Mesothelial cell of epicardium (in vitro differentiated cells): ENCODE data around the gene CBFB. TPM values are rescaled to one million over a fixed set of nuclear protein-coding genes. Genes with fewer than 3 reads are reported as not detected.

ENCODE experiments used
- DNase-seq, 2 experiments: peaks; one replicate each; pipeline ENCODE4 v3.0.0; 2021; ENCODE audit warnings: low spot score in 2 of 2; ENCODE audit not compliant: unreplicated experiment in 2 of 2
- H3K27ac Mint-ChIP-seq: 2 replicates; pipeline ENCODE4 v1.8.0; 2021; ENCODE audit warnings: mixed read lengths
- H3K27me3 Mint-ChIP-seq: 2 replicates; pipeline ENCODE4 v1.8.0; 2021; ENCODE audit warnings: low read depth, mixed read lengths
- H3K36me3 Mint-ChIP-seq: 2 replicates; pipeline ENCODE4 v1.8.0; 2021; ENCODE audit warnings: mixed read lengths
- H3K4me1 Mint-ChIP-seq: 2 replicates; pipeline ENCODE4 v1.8.0; 2021; ENCODE audit warnings: mixed read lengths
- H3K4me3 Mint-ChIP-seq: 2 replicates; pipeline ENCODE4 v1.8.0; 2021; ENCODE audit warnings: mild to moderate bottlenecking, moderate library complexity, mixed read lengths
- H3K9me3 Mint-ChIP-seq: 2 replicates; pipeline ENCODE4 v1.8.0; 2021; ENCODE audit warnings: mixed read lengths
- CTCF ChIP-seq: fragments of 200-600 bp; sonication (generic); IDR thresholded peaks from one replicate; pipeline ENCODE4 v1.5.0; 2021; ENCODE audit warnings: antibody characterized with exemption; ENCODE audit not compliant: unreplicated experiment
- total RNA-seq: library from RNA; stranded (reverse); gene quantifications from 3 replicates; pipeline ENCODE4 v1.2.1, GENCODE V29; 2021

Gene CBFB
- total RNA-seq, 1 donor from 2014 or later, result 74.6 TPM

- H3K27me3 Mint-ChIP-seq, result peaks cover 36% of the 10 kb centered on the region
- no peak for DNase-seq
- TF ChIP-seq CTCF, result no peak
- H3K36me3 Mint-ChIP-seq, result peaks cover 11% of the 10 kb centered on the region
- no peaks in the 10 kb centered on the region for H3K9me3 Mint-ChIP-seq
- no peak overlapping the region for H3K27ac Mint-ChIP-seq
- H3K4me3 Mint-ChIP-seq, result peak overlapping the region; percentile 77
- H3K4me1 Mint-ChIP-seq, result peaks cover 7% of the 10 kb centered on the region
Observed at GRCh38 chr16:67150047-67150832, 121.3 kb downstream of the CBFB start.

Other genes starting within 250 kb of the CBFB start
- 0.18 to 0.49 TPM (median 0.34 TPM) in 3 replicates for gene TERB1, start 227.6 kb upstream of the CBFB start, total RNA-seq
- gene NAE1, start 198.2 kb upstream of the CBFB start, total RNA-seq, result 78.8 to 84.4 TPM (median 80.3 TPM) in 3 replicates
- gene CA7, start 184.7 kb upstream of the CBFB start, total RNA-seq, result not detected in 3 replicates
- 16.7 to 17.4 TPM (median 16.9 TPM) in 3 replicates for gene PDP2, start 148.6 kb upstream of the CBFB start, total RNA-seq
- gene CDH16, start 110.3 kb upstream of the CBFB start, total RNA-seq, result not detected in 3 replicates
- gene RRAD, start 103.6 kb upstream of the CBFB start, total RNA-seq, result 2.7 to 3.7 TPM (median 2.9 TPM) in 3 replicates
- 52.1 to 56.1 TPM (median 54.5 TPM) in 3 replicates for gene CIAO2B, start 94.7 kb upstream of the CBFB start, total RNA-seq
- 52.0 to 53.4 TPM (median 52.5 TPM) in 3 replicates for gene CES2, start 93.6 kb upstream of the CBFB start, total RNA-seq
- gene CES3, start 67.9 kb upstream of the CBFB start, total RNA-seq, result 4.8 to 5.4 TPM (median 5.1 TPM) in 3 replicates
- 15.9 to 19.6 TPM (median 18.5 TPM) in 3 replicates for gene CES4A, start 40.6 kb upstream of the CBFB start, total RNA-seq
- gene PHAF1, start 80.8 kb downstream of the CBFB start, total RNA-seq, result 20.9 to 22.4 TPM (median 21.5 TPM) in 3 replicates
- 20.1 to 21.4 TPM (median 20.6 TPM) in 3 replicates for gene B3GNT9, start 121.8 kb downstream of the CBFB start, total RNA-seq
- gene TRADD, start 130.8 kb downstream of the CBFB start, total RNA-seq, result 7.2 to 7.8 TPM (median 7.8 TPM) in 3 replicates
- gene FBXL8, start 130.8 kb downstream of the CBFB start, total RNA-seq, result 8.1 to 8.9 TPM (median 8.2 TPM) in 3 replicates
- gene HSF4, start 135.6 kb downstream of the CBFB start, total RNA-seq, result 10.7 to 14.2 TPM (median 13.1 TPM) in 3 replicates
- 14.0 to 15.5 TPM (median 14.2 TPM) in 3 replicates for gene NOL3, start 141.4 kb downstream of the CBFB start, total RNA-seq
- gene MATCAP1, start 154.8 kb downstream of the CBFB start, total RNA-seq, result 121 to 131 TPM (median 129 TPM) in 3 replicates
- gene EXOC3L1, start 161.0 kb downstream of the CBFB start, total RNA-seq, result 0.23 to 0.40 TPM in 2 of 3 replicates, not detected in the other
- gene E2F4, start 163.0 kb downstream of the CBFB start, total RNA-seq, result 78.3 to 80.2 TPM (median 79.5 TPM) in 3 replicates
- 9.3 to 10.0 TPM (median 9.7 TPM) in 3 replicates for gene ELMO3, start 170.0 kb downstream of the CBFB start, total RNA-seq
- gene TMEM208, start 198.0 kb downstream of the CBFB start, total RNA-seq, result 35.8 to 38.4 TPM (median 36.3 TPM) in 3 replicates
- 28.2 to 28.7 TPM (median 28.3 TPM) in 3 replicates for gene FHOD1, start 218.3 kb downstream of the CBFB start, total RNA-seq
- gene SLC9A5, start 219.8 kb downstream of the CBFB start, total RNA-seq, result 2.9 to 3.5 TPM (median 3.3 TPM) in 3 replicates